ENCODE data around the gene HIF1A.

DNA sequence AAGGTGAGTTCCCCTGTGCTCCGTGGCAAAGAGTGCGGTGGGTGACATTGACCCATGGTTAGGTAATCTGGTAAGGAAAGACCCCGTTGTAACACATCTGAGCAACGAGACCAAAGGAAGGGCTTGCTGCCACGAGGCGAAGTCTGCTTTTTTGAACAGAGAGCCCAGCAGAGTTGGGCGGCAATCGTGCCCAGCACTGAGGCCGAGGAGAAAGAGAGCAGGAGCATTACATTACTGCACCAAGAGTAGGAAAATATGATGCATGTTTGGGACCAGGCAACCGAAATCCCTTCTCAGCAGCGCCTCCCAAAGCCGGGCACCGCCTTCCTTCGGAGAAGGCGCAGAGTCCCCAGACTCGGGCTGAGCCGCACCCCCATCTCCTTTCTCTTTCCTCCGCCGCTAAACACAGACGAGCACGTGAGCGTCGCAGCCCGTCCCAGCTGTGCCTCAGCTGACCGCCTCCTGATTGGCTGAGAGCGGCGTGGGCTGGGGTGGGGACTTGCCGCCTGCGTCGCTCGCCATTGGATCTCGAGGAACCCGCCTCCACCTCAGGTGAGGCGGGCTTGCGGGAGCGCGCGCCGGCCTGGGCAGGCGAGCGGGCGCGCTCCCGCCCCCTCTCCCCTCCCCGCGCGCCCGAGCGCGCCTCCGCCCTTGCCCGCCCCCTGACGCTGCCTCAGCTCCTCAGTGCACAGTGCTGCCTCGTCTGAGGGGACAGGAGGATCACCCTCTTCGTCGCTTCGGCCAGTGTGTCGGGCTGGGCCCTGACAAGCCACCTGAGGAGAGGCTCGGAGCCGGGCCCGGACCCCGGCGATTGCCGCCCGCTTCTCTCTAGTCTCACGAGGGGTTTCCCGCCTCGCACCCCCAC is at the start of gene HIF1A:
- TF ChIP-seq CTCF (IDR thresholded peaks at IDR 0.05; ENCODE audit: low read length): no peak
- TF ChIP-seq EZH2 (IDR thresholded peaks at IDR 0.05; ENCODE audit: borderline replicate concordance, low read length): no peak
